GM18511 (cell line): Measurements from ENCODE around the gene SRRM1.
A peak's percentile ranks its signal among the peaks of the same experiment; 100 is the strongest.

Experiments
- ATAC-seq: cut with Tn5 transposase; IDR thresholded peaks from one replicate; pipeline ENCODE4 v1.9.1; 2021; ENCODE audit warnings: mild to moderate bottlenecking, moderate library complexity; ENCODE audit not compliant: unreplicated experiment

SRRM1 gene

GRCh38 chr1:24642481-24643362 is at the start of gene SRRM1:
SRRM1 (plus strand) TSS chr1:24643302; CDS start chr1:24643327, 25 bp downstream.
- peak; percentile 90 for ATAC-seq

- no peak for ATAC-seq
Measured at GRCh38 chr1:24594328-24594598, 48.8 kb upstream of the SRRM1 start.

GRCh38 chr1:24596401-24596880 is 46.7 kb upstream of the SRRM1 start:
- ATAC-seq = no peak

- no peak for ATAC-seq
Measured at GRCh38 chr1:24599265-24599664, 43.8 kb upstream of the SRRM1 start.

GRCh38 chr1:24600551-24600950 is 42.6 kb upstream of the SRRM1 start:
- no peak for ATAC-seq

GRCh38 chr1:24605534-24606295 is 37.4 kb upstream of the SRRM1 start:
- no peak for ATAC-seq

GRCh38 chr1:24606296-24606605 is 36.9 kb upstream of the SRRM1 start:
- no peak for ATAC-seq

- ATAC-seq = no peak
Measured at GRCh38 chr1:24606621-24607020, 36.5 kb upstream of the SRRM1 start.

GRCh38 chr1:24609949-24610517 is 33.1 kb upstream of the SRRM1 start:
- no peak for ATAC-seq

GRCh38 chr1:24619376-24619775 is 23.7 kb upstream of the SRRM1 start:
- no peak for ATAC-seq

- no peak for ATAC-seq
Measured at GRCh38 chr1:24620678-24621077, 22.4 kb upstream of the SRRM1 start.

GRCh38 chr1:24621121-24621520 is 22.0 kb upstream of the SRRM1 start:
- no peak for ATAC-seq

GRCh38 chr1:24622218-24622617 is 20.9 kb upstream of the SRRM1 start:
- no peak for ATAC-seq

- no peak for ATAC-seq
Measured at GRCh38 chr1:24632832-24633175, 10.3 kb upstream of the SRRM1 start.

- ATAC-seq = no peak
Measured at GRCh38 chr1:24635195-24635843, 7.8 kb upstream of the SRRM1 start.

- no peak for ATAC-seq
Measured at GRCh38 chr1:24636661-24637357, 6.3 kb upstream of the SRRM1 start.

- ATAC-seq = no peak
Measured at GRCh38 chr1:24639094-24639493, 4.0 kb upstream of the SRRM1 start.

GRCh38 chr1:24639881-24640280 is 3.2 kb upstream of the SRRM1 start:
- no peak for ATAC-seq

GRCh38 chr1:24640288-24640687 is 2.8 kb upstream of the SRRM1 start:
- no peak for ATAC-seq

- ATAC-seq = no peak
Measured at GRCh38 chr1:24641646-24642151, 1.4 kb upstream of the SRRM1 start.
